NCI-H146 treated with DMSO at 0.1 percent for 48 hours (cell line): ENCODE data around the gene KCNH1.

ENCODE experiments used
- DNase-seq: peaks from one replicate; lab custom pipeline; 2025; ENCODE audit not compliant: unreplicated experiment; lab: John Stamatoyannopoulos, UW

The KCNH1 gene

GRCh38 chr1:210654176-210654981, 479.6 kb downstream of the KCNH1 start:
- DNase-seq: no peak

- DNase-seq: no peak
These were observed 480.2 kb downstream of the KCNH1 start for GRCh38 chr1:210653771-210654170.

- no peak for DNase-seq
These were observed 481.5 kb downstream of the KCNH1 start for GRCh38 chr1:210652329-210652954.

GRCh38 chr1:210650403-210650802, 483.5 kb downstream of the KCNH1 start:
- DNase-seq: no peak

- no peak for DNase-seq
These were observed 485.2 kb downstream of the KCNH1 start for GRCh38 chr1:210648588-210649269.

- DNase-seq: no peak
These were observed 486.3 kb downstream of the KCNH1 start for GRCh38 chr1:210647406-210648333.

GRCh38 chr1:210646258-210646616, 487.7 kb downstream of the KCNH1 start:
- no peak for DNase-seq

GRCh38 chr1:210645582-210646257, 488.2 kb downstream of the KCNH1 start:
- DNase-seq: no peak

GRCh38 chr1:210641582-210641981, 492.4 kb downstream of the KCNH1 start:
- DNase-seq: no peak

GRCh38 chr1:210635108-210635507, 498.8 kb downstream of the KCNH1 start:
- no peak for DNase-seq

GRCh38 chr1:210633636-210634035, 500.3 kb downstream of the KCNH1 start:
- DNase-seq: no peak

- no peak for DNase-seq
These were observed 500.8 kb downstream of the KCNH1 start for GRCh38 chr1:210633140-210633539.

GRCh38 chr1:210631399-210631798, 502.5 kb downstream of the KCNH1 start:
- DNase-seq: no peak

GRCh38 chr1:210629276-210629675, 504.7 kb downstream of the KCNH1 start:
- no peak for DNase-seq

GRCh38 chr1:210627755-210628154, 506.2 kb downstream of the KCNH1 start:
- no peak for DNase-seq
